Right lobe of liver (tissue), 6 donors: ENCODE measurements around the gene SIRT1. TPM values are rescaled to one million over a fixed set of nuclear protein-coding genes. Genes with fewer than 3 reads are reported as not detected.
"Not testable (repeated sequence)": the region's sequence is repeated elsewhere in the genome, so short reads cannot be mapped to it uniquely, and the experiment has no call there.

Source experiments
- ATAC-seq, 4 donors: fragments of 200-7000 bp; cut with Tn5 transposase; one replicate each; pipeline ENCODE4 v1.9.1; 2020; ENCODE audit warnings: mild to moderate bottlenecking in 4 of 4, moderate library complexity in 4 of 4
- DNase-seq, 3 donors: peaks; one replicate each; pipeline ENCODE4 v3.0.0-alpha.2; 2020
- H3K27ac ChIP-seq, 3 donors: fragments of 200-600 bp; one replicate each; pipeline ENCODE4 v1.8.0; 2022
- H3K27me3 ChIP-seq, 2 donors: fragments of 200-600 bp; one replicate each; pipeline ENCODE4 v1.8.0; 2022
- H3K36me3 ChIP-seq, 4 donors: fragments of 200-600 bp; sonication (generic) in 1 of 4; one replicate each; pipeline versions ENCODE4 v1.5.1 to v1.8.0; 2017 to 2022; ENCODE audit warnings: control low read depth in 1 of 4
- H3K4me1 ChIP-seq, 4 donors: fragments of 200-600 bp; sonication (generic) in 1 of 4; one replicate each; pipeline versions ENCODE4 v1.5.1 to v1.8.0; 2017 to 2022; ENCODE audit warnings: control low read depth in 1 of 4
- H3K4me3 ChIP-seq, 3 donors: fragments of 200-600 bp; one replicate each; pipeline ENCODE4 v1.8.0; 2022
- H3K9me3 ChIP-seq, 4 donors: fragments of 200-600 bp; sonication (generic) in 1 of 4; one replicate each; pipeline versions ENCODE4 v1.5.1 to v1.8.0; 2017 to 2022; ENCODE audit warnings: control low read depth in 1 of 4
- CTCF ChIP-seq, 4 donors: fragments of 200-600 bp in 3 of 4; fragments of 450-650 bp in 1 of 4; IDR thresholded peaks; one replicate each; pipeline versions ENCODE4 v1.5.1 to v1.8.0; 2016 to 2022; ENCODE audit warnings: antibody characterized with exemption in 4 of 4, mild to moderate bottlenecking in 2 of 4
- POLR2A ChIP-seq: fragments of 450-650 bp; IDR thresholded peaks from one replicate; pipeline ENCODE4 v1.6.1; 2017; ENCODE audit warnings: antibody characterized with exemption, mild to moderate bottlenecking
- WGBS: methylation state at CpG from one replicate; pipeline ENCODE4 v1.1.6; 2018; ENCODE audit warnings: low coverage, low lambda C conversion rate; ENCODE audit not compliant: insufficient coverage; ENCODE audit errors: missing lambda C conversion rate; 5-methylcytosine and 5-hydroxymethylcytosine counted together
- intact Hi-C, 2 donors: fragments of 100-400 bp; cut with DNase I; formaldehyde crosslinking; loops; one replicate each; pipeline versions ENCODE4 v1.11.2 to v1.14.1; 2022
- total RNA-seq, 6 experiments: library from RNA; depleted of rRNA in 2 of 6; stranded (reverse); fragments of >200 nt in 2 of 6; fragmentation: NEBNext Ultra II Directional in 3 of 6; extraction: Animal tissue kit (Norgen Biotek cat#: 25700) in 3 of 6; gene quantifications; one replicate each; pipeline versions ENCODE4 v1.1.0 to v1.2.4, GENCODE V29; 2016 to 2023
- donor health status: DM: no; HTN: yes; CAD: no.
- donor health status: DM: no; HTN: no; CAD: no.
- donor health status: DM: no; HTN: no; CAD: no.
- donor health status: DM: no; HTN: yes; CAD: no.
- donor health status: DM: no; HTN: yes; CAD: no.

Gene SIRT1
- total RNA-seq, 6 experiments from 2014 or later = 4.4 to 11.5 (median 6.7) TPM

GRCh38 chr10:67837541-67838314, 46.7 kb upstream of the SIRT1 start, which contains the start of gene DNAJC12:
TSS of gene DNAJC12 (minus strand) at chr10:67838188. CDS start at chr10:67838011, 177 bp downstream.
- Histone ChIP-seq H3K27me3 (no peaks in the 10 kb centered on the region), H3K27ac (peak within 1 kb of the TSS; percentile 44 to 72 (median 64)), H3K4me3 (peak within 1 kb of the TSS; percentile 10 to 51 (median 48)), H3K36me3 (no peaks in the 10 kb centered on the region), H3K9me3 (no peaks in the 10 kb centered on the region), H3K4me1 (peaks cover 0 to 12% (median 0%) of the 10 kb centered on the region in 4 donors)
- 12% methylated on average over 5 of the region's 5 CpGs for WGBS
- intact Hi-C loops = no loop called here
- TF ChIP-seq CTCF (IDR thresholded peaks at IDR 0.05) (peak in 1 of 4 donors; percentile 11), POLR2A (peak; percentile 60)
- ATAC-seq = peak; percentile 96 to 99 (median 99)
- DNase-seq = no peak

- not testable (repeated sequence) for ATAC-seq, DNase-seq
Observed at GRCh38 chr10:67839511-67839910, 44.9 kb upstream of the SIRT1 start.

GRCh38 chr10:67839951-67840350, 44.5 kb upstream of the SIRT1 start:
- H3K27ac ChIP-seq = no peak overlapping the region
- intact Hi-C loops = no loop called here
- H3K36me3 ChIP-seq = no peaks in the 10 kb centered on the region
- ATAC-seq (no peak), DNase-seq (no peak)
- no peaks in the 10 kb centered on the region for H3K27me3 ChIP-seq
- no peak for TF ChIP-seq CTCF (IDR thresholded peaks at IDR 0.05)
- no peak overlapping the region for H3K4me3 ChIP-seq
- H3K9me3 ChIP-seq = no peaks in the 10 kb centered on the region
- peaks cover 0 to 12% (median 0%) of the 10 kb centered on the region in 4 donors for H3K4me1 ChIP-seq
- 62% methylated on average over 2 of the region's 3 CpGs for WGBS

More at GRCh38 chr10:67839511-67839910, 44.9 kb upstream of the SIRT1 start:
- intact Hi-C loops, H3K36me3 ChIP-seq, H3K9me3 ChIP-seq, H3K4me3 ChIP-seq, H3K27ac ChIP-seq, H3K27me3 ChIP-seq: not testable (repeated sequence)
- peaks cover 0 to 12% (median 0%) of the 10 kb centered on the region in 4 donors for H3K4me1 ChIP-seq
- WGBS = 86% methylated on average over 10 of the region's 12 CpGs

GRCh38 chr10:67841737-67842136, 42.7 kb upstream of the SIRT1 start:
- Histone ChIP-seq H3K27me3 (no peaks in the 10 kb centered on the region), H3K4me1 (peaks cover 0 to 4% (median 0%) of the 10 kb centered on the region in 4 donors), H3K4me3 (no peak overlapping the region), H3K27ac (no peak overlapping the region), H3K36me3 (no peaks in the 10 kb centered on the region), H3K9me3 (no peaks in the 10 kb centered on the region)
- intact Hi-C loops = no loop called here
- ATAC-seq (no peak), DNase-seq (no peak)
- TF ChIP-seq CTCF (IDR thresholded peaks at IDR 0.05) (no peak), POLR2A (no peak)

- Histone ChIP-seq H3K27ac (no peak overlapping the region), H3K9me3 (no peaks in the 10 kb centered on the region), H3K4me3 (no peak overlapping the region), H3K27me3 (no peaks in the 10 kb centered on the region), H3K4me1 (no peaks in the 10 kb centered on the region), H3K36me3 (no peaks in the 10 kb centered on the region)
- ATAC-seq (no peak), DNase-seq (no peak)
- no CpG with 5 or more reads among the region's 2 CpGs for WGBS
- intact Hi-C loops = no loop called here
- TF ChIP-seq POLR2A (no peak), CTCF (IDR thresholded peaks at IDR 0.05) (no peak)
Observed at GRCh38 chr10:67843284-67843683, 41.2 kb upstream of the SIRT1 start.
